Pons (tissue), 1 donor: Measurements from ENCODE around the gene KCNQ4.

Experiments
- DNase-seq: peaks from one replicate; pipeline ENCODE4 v3.0.0-alpha.2; 2016; ENCODE audit warnings: low spot score

Gene KCNQ4

DNA sequence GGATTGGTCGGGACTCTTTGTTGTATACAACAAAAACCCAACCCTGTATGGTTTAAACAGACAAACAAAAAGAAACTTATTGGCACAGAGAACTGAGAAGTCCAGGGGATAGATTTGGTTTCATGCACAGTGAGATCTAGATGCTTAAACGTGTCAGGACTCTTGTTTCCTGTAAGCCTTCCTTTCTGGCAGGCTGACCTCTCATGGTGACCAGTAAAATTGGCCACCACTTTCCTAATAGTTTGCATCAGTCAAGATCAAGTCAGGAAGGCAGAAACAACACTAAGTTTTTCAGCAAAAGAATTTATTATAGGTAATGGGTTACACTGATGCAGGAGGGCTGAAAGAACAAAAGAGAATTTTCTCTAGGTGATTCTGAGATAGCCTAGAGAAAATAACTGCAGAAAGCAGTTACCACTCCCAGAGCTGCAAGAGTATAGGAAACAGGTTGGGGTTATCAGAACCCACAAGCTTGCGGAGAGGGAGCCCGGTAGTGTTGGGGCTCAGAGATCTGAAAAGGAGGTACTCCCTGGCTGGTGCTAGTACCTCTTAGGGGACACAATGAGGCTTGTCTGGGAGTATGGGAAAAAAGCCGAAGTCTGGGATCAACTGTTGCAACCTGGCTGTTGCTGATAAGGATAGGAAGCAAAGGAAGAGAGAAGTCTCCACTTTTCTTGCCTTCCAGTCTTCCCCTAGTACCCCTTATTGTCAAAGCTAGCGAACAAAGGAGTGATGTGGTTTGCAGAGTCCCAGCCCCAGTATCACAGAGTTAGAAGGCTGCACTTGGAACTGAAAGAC, 57.1 kb downstream of the KCNQ4 start:
- DNase-seq, result no peak

DNA sequence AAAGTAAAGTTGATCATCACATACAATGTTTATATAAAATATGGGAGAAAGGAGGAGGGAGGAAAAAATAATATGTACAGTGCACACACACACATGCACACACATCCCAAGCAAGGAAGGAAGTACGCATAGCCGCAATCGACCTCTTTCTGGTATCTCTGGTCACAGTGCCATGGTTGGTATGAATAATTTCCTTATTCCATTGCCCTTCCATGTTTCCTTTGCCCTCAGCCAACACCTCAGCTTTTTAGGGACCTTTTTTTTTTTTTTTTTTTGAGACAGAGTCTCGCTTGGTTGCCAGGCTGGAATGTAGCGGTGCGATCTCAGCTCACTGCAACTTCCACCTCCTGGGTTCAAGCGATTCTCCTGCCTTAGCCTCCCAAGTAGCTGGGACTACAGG, 58.0 kb downstream of the KCNQ4 start:
- no peak for DNase-seq

DNA sequence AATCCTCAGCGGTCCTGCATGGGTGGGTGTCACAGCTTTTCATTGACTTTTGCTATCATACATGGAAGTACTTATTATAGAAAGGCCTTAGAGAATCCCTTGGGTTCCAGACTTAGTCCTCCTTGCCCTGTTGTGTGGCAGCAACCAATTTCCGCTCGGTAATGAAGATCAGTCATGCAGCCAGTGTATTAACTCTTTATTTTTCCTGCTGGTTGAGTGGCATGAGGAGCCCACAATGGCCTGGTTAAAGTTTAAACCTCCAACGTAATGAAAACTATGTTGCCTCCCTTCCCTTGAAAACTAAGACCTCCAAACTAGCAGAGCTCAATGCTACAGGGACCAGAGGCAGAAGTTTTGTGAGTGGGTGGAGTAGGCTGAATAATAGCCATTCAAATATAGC, 58.6 kb downstream of the KCNQ4 start:
- no peak for DNase-seq

DNA sequence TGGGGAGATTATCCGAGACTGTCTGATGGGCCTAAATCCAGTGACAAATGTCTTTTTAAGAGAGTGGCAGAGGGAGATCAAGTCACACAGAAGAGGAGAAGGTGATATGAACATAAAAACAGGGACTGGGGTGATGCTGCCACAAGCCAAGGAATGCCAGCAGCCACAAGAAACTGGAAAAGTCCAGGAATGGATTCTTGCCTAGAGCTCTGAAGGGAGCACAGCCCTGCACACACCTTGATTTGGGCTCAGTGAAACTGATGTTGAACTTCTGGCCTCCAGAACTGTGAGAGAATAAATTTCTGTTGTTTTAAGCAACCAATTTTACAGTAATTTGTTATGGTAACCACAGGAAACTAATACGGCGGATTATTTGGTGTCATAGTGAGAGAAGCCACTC, 59.1 kb downstream of the KCNQ4 start:
- no peak for DNase-seq

DNA sequence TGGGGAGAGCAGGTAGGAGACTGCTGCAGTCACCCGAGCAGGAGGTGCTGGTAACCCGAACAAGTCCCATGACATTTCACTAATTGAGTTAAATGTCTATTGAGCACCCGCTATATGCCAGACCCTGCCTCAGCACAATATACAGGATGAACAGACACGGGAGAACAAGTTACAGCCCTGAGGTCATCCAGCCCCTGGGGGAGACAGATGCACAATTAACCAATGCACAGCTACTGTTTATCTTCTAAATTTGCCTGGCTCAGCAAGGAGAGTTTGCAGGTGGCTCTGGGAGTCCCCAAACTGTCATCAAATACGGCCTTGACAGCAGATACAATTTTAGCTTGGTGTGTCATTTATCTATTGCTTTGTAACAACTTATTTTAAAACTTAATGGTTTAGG, 60.5 kb downstream of the KCNQ4 start:
- DNase-seq, result no peak

DNA sequence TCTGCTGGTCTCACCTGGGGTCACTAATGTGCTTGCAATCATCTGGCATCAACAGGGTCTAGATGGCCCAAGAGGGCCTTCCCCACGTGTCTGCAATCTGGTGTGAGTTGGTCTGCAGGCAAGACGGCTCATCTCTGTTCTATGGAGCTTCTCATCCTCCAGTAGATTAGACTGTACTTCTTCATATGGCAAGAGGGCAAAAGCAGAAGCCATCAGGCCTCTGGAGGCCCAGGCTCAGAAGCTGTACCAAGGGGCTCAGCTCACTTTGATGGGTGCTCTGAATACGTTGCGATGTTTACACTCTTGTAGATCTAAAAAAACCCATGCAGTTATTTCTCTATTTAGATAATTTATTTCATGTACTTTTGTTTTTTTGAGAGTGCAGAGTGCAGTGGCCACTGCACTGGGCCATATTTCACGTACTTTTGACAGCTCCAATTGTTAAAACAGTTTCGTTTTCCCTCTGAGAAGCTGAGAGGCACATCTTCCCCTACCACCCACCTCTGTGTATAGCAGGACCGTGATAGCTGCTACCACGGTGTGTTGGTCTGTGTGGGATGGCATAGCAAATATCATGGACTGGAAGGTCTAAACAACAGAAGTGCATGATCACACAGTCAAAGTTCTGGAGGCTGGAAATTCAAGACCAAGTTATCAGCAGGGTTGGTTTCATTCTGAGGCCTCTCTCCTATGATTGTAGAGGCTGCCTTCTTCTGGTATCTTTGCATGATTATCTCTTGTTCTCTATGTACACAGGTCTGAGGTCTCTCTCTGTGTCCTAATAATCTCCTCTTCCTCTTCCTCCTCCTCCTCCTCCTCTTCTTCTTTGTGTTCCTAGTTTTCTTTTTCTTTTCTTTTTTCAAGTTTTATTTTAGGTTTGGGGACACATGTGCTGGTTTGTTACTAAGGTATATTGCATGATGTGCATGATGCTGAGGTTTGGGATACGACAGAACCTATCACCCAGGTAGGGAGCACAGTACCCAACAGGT, 61.6 kb downstream of the KCNQ4 start:
- DNase-seq, result no peak

DNA sequence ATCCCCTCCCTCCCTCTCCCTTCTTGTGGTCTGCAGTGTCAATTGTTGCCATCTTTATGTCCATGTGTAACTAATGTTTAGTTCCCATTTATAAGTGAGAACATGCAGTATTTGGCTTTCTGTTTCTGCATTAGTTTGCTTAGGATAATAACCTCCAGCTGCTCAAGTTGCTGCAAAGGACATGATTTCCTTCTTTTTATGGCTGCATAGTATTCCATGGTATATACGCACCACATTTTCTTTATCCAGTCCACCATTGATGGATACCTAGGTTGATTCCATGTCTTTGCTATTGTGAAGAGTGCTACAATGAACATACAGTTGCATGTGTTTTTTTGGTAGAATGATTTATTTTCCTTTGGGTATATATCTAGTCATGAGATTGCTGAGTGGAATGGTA, 62.3 kb downstream of the KCNQ4 start:
- no peak for DNase-seq

DNA sequence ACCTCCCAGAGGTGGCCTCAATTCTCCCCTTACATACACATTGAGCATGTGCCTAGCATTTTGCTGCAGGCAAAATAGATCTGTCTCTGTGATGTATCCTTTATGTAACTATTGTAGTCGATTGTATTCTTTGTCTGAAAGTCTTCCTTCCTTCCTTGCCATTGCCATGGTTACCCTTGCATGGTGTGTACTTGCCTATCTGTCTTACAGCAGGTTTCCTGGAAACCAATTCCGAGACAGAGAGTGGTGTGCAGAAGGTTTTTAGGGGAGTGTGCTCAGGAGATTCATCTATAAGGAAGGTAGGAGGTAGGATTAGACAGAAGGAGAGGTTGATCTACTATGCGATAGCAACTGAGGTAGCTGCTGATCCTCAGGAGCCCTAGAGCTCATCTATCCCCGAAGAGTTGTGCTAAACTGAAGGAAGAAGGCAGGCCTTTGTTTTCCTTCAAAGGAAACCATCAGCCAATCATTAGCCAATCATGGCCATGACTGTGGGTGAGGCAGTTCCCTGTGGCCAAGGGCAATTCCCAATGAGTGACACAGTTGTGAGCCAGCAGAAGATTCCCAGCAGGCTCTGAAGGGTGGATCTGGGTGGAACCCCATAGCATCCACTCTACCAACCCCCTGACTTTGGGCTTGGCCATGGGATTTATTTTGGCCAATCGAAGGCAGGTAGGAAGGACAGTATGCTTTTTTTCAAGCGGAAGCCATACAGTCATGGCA, 63.6 kb downstream of the KCNQ4 start:
- DNase-seq, result no peak

DNA sequence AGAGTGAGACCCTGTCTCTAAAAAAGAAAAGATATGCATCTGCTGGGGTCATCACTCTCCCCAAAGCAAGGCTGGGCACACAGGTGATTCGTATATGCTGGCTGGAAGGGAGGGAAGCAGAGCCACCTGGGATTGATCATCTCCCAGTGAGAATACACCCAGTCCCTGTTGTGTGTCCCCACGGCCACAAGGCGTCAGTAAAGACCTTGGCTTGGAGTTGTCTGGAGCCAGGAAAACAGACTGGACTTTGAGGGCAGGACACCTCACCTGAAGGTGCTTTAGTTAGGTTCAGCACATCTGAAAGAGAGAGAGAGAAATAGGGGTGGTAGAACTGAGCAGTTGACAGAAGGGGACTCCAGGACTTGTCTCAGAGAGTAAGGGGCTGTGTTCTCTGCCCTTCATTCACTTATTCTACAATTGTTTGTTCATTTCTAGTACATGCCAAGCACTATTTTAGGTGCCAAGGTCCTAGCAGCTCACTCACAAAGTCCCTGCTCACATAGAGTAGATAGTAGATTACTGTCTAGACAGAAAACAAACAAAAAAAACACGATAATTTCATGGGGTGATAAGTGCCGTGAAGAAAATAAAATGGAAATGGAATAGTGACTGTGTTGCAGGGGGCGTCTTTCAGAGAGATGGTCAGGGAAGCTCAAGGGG, 65.1 kb downstream of the KCNQ4 start:
- DNase-seq, result peak; percentile 79

DNA sequence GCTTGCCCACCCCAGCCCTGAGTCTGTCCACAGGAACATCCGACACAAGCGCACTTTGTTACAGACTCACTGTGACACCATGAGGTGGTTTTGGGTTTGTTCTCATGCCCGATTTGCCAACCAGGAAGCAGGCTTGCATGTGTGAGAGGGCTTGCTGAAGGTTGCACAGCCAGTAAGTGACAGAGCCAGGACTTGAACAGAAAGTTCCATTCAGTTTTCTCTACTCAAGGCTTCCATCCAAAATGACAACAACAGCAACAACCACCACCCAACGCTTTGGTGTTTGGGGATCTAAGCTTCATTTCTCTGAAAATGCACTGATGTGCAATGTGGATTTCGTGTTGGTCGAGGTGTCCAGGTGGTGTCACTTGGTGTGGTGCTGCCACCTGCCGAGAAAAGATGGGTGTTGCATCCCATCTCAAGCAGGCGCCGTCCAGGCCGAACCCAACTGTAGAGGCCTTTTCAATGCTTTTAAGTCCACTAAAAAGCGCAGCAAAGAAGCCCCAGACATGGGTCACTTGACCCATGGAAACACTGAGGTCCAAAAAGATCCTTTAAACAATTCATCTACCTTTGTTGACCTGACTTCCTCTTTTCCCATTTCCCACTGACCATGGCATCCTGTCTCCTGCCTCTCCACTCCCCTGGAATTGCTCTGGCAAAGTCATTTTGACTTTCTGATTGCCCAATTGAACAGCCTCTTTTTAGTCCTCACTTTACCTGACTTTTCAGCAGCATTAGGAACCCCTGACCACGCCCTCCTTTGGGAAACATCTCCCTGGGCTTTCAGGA, 66.4 kb downstream of the KCNQ4 start:
- peak; percentile 72 for DNase-seq

DNA sequence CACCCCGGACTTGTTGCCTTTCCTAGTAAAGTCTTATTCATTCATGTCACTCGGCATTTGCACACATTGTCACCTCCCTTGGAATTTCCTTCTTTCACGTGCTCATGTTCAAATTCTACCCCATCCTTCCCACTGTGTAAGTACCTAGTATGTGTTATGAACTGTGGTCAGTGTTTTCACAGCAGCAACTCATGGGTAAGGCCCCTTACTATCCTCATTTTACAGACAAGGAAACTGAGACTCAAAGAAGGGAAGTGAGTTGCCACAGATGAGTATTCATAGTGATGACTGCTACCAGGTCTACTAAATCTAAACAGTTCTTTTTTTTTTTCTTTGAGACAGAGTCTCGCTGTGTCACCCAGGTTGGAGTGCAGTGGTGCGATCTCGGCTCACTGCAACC, 68.1 kb downstream of the KCNQ4 start:
- DNase-seq, result no peak

DNA sequence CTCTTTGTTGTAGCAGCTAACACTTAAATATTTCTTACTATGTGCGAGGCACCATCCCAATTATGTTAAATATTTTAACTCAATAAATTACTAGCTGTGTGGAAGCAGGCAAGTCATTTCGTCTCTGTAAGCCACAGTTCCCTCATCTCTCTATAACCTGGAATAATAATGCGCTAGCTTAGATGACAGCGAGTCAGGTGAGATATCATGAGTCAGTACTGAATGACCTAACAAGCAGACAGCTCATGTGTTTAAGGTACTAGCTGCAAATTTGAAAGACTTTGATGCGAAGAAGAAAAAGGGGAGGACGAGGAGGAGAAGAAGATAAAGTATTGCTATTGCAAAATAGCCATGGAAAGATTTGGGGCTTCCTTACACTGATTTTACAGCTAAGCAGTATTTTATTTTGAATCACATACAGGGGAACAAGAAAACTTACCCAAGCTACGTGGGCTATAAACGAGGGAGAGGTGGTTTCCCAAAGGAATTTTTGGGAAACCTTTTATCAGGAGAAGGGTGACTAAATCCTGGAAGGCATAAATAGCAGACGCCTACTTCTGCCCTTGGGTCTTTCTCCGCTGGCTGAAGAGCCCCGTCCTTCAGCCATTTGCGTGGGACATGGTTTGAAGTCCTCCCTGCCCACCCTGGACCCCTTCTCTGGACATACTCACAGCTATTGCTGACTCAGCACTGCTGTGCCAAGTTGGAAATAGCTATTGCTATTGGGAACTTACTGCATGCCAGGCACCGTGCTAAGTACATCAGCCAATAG, 69.7 kb downstream of the KCNQ4 start:
- DNase-seq, result no peak

DNA sequence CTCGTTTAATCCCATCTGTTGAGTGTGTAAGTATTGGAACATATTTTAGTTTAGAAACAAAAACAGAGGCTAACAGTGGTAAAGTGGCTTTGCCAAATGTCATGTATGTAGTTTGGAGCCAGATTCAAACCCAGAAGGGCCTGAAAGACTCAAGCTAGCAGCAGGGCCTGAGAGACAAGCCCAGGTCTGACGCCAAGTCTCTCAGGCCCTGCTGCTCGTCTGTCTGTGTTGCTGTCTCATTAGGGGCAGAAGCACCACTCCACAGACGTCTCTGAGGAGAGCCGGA, 70.2 kb downstream of the KCNQ4 start:
- no peak for DNase-seq

DNA sequence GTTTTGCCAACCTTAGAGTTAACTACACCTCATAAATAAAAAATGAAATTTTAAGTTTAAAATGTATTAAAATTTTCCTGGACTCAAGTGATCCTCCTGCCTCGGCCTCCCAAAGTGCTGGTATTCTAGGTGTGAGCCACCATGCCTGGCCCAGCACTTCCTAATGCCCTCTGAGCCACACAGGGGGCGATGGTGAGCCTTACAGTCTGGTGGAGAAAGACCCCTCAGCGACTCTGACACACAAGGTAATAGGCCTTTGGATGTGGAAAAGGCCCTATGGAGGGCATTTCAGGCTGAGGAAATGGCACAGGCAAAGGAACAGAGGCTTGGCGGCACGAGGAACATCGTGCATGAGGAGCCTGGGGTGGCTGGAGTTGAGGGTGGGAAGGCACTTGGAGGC, 71.9 kb downstream of the KCNQ4 start:
- no peak for DNase-seq

DNA sequence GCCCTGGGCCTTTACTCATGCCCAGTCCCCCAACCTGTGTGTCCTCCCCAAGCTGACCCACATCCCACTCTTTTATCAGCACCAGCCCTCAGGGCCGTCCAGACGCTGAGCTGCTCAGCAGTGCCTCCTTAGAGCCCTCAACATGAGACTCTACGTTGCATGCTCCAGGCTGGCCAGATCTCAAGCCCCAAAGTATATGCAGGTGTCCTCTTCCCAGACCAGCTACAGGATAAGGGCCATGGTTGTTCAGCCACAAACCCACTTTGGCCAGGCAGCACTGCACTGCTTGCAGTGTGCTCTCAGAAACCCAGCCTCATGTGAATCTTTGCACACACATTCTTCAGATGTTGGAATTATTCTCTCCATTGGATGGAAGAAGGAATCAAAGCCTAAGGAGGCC, 72.5 kb downstream of the KCNQ4 start:
- no peak for DNase-seq

DNA sequence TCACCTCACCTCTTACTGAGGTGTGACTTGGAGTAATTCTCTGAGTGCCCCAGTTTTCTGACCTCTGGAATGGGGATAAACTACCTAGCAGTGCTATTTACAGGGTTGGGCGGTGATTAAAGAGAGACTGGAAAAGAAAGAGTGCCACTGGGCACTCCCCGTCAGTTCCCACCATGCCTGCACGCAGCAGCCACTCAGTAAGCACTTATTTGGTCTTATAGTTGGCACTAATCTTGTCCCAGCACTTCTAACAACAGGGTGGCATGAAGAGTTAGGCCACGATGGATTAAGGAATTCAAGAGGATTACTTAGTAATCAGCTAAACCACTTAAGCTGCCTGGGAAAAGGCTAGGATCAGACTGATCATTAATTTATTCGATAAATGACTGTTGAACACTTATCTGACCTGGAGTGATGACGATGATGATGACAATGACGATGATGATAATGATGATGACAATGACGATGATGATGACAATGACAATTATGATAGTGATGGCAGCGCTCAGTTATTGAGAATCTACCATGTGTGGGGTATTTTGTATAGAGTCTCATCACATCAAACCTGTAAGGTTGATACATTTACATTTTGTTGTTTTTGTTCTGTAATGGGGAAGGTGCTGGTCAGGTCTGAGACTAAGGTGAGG, 73.2 kb downstream of the KCNQ4 start:
- no peak for DNase-seq

DNA sequence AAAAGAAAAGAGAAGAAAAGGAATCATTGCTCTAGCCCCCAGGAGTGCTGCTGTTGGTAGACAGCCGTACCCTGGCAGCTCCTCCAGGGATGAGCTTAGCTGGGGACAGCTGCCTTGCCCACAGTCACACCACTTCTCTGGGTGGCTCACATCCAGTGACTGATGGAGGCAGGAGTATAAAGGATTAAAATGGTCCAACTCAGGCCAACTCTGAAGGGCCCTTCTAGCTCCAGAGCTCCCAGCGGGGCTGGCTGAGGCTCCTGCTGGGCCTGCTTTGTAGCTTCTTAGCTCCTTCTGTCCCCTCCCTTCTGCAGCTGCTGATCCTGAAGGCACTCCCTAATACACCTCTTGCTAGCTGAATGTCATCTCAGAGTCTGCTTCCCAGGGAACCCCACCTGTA, 74.2 kb downstream of the KCNQ4 start:
- no peak for DNase-seq

DNA sequence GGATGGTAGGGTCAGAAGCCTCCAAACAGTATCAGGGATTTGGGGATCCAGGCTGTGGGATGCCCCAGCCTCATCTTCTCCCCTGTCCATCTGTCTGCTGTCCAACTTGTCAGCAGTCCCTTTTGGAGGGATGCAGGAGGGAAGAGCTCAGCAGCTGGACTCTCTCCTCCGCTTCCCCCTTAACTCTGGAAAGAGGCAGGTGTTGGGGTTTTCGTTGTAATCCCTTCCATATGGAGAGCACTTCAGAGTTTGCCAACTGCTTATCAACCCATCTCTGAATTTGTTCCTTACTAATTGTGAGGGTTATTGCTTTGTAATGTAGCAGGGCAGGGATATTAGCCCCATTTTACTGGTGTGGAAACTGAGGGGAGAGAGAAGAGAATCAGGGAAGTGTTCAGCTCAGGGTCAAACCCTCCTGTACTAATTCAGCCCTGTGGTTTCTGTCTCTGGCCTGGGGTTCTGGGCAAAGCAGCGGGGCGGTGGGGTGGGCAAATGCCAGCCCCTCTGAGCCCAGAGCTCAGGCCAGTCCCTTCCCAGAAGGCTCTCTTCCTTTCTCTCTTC, 75.3 kb downstream of the KCNQ4 start:
- DNase-seq, result no peak

DNA sequence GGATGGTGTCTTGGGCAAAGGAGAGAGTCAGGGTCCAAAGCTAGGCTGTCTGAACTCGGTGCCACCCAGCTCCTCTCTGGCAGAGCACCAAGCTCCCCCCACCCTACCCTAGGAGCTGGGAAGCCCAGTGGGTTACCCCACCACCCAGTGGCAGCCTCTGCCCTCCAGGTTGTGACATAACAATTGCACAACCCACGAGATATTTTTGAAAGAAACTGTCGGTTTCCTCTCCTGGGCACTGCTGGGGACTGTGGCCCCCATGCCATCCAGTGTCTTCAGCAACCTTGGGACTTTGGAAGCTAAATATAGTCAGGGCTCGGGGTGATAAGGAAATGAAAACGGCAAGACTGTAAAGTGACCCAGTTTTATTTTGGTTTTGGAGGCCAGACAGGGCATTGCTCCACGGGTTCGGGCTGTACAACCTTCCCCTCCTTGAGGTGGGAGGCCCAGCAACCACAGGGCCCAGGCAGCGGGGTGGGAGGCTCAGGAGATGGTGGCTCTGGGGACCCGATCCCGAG, 77.2 kb downstream of the KCNQ4 start:
- peak; percentile 30 for DNase-seq
